PC-3 (cell line): ENCODE data around the gene POGLUT3.

Source experiments
- CTCF ChIP-seq: fragments of 300-600 bp; sonication (generic); conservative IDR thresholded peaks from 2 replicates; pipeline ENCODE4 v1.5.1; 2017; ENCODE audit warnings: antibody characterized with exemption, low read depth, mild to moderate bottlenecking, low read length
- EZH2 ChIP-seq: fragments of 300-600 bp; sonication (generic); IDR thresholded peaks from one replicate; pipeline ENCODE4 v1.6.1; 2017; ENCODE audit warnings: antibody characterized with exemption, mild to moderate bottlenecking, low read length; ENCODE audit not compliant: unreplicated experiment

- TF ChIP-seq CTCF = no peak
- no peak for TF ChIP-seq EZH2
Observed at GRCh38 chr11:108453207-108453835, 44.9 kb downstream of the POGLUT3 start.
